GM19099 (cell line): ENCODE results near the gene NPTN.

Source experiments
- POLR2A ChIP-seq: IDR thresholded peaks from 3 replicates; pipeline ENCODE4 v1.6.1; 2011; ENCODE audit warnings: low read depth; ENCODE audit not compliant: insufficient read length; ENCODE audit errors: extremely low read depth

NPTN gene

GRCh38 chr15:73633111-73633990 lies at the start of gene NPTN:
Gene NPTN (minus strand): TSS chr15:73633389. CDS start chr15:73633215, 174 bp downstream.
- peak; percentile 96 for TF ChIP-seq POLR2A

GRCh38 chr15:73682600-73683090 lies 49.5 kb upstream of the NPTN start:
- TF ChIP-seq POLR2A: no peak

- TF ChIP-seq POLR2A: no peak
Measured at GRCh38 chr15:73681856-73682599, 48.8 kb upstream of the NPTN start.

DNA sequence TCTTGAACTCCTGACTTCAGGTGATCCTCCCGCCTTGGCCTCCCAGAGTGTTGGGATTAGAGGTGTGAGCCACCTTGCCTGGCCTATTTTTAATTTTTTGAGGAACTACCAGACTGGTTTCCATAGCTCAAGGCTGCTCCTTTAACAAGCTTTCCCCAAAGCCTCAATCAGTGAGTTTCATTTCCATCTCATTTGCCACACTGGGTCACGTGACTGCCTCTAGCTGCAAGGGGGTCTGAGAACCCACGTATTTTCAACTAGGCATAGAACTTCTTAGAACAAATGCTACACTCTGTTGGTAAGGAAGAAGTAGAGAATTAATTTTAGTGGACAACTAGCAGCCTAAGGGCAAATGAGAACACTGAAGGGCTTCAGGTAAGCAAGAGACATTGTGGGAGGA lies 47.9 kb upstream of the NPTN start:
- TF ChIP-seq POLR2A: no peak

DNA sequence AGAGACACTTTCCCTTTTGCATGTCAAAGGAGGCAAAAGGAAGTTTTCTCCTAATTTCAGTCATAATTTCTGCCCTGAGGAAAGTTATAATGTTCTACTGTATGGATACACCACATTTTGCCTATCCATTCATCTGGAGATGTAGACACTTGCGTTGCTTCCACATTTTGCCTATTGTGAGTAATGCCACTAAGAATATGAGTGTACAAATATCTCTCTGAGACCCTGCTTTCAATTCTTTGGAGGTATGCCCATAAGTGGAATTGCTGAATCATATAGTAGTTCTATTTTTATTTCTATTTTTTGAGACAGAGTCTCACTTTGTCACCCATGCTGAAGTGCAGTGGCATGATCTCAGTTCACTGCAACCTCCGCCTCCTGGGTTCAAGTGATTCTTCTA lies 47.4 kb upstream of the NPTN start:
- TF ChIP-seq POLR2A: no peak

- no peak for TF ChIP-seq POLR2A
Measured at GRCh38 chr15:73679964-73680363, 46.8 kb upstream of the NPTN start.

DNA sequence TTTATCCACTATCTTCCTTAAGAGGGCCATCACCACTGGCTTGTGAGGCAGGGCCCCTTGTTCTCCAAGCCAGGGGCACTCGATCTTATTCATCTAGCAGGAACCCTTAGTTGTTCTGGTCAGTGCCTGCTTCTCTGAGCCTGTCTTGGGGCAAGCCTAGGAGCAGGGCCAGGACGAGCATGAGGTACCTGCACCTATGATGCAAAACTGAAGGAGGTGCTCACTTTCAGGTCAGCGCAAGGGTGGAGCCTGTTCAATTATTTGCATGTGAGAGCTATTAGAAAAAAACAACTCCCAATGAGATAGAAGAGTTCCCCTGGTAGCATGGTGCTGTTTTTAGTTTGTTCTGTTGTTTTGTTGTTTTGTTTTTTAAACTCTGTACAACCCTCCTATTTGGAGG lies 46.0 kb upstream of the NPTN start:
- no peak for TF ChIP-seq POLR2A

DNA sequence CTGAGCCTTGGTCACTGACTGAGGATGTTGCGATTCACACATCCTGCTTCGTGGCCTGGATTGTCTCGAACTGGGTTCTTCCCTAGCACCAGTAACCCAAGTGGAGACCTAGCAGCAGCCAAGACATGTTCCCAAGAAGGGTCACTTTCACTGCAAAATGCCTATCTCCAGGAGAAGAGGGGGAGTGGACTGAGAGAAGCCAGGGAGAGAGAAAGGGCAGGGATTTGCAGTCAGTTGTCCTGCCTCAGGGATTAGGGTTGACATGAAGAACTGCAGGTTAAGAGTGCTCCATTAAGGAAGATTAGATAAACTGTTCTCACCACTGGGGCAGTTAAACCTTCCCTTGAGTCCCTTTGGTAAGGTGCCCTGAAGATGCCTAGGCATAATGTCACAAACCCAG lies 45.3 kb upstream of the NPTN start:
- TF ChIP-seq POLR2A: no peak

GRCh38 chr15:73677733-73678132 lies 44.5 kb upstream of the NPTN start:
- no peak for TF ChIP-seq POLR2A

- TF ChIP-seq POLR2A: no peak
Measured at GRCh38 chr15:73677146-73677607, 44.0 kb upstream of the NPTN start.

- TF ChIP-seq POLR2A: no peak
Measured at GRCh38 chr15:73674587-73674986, 41.4 kb upstream of the NPTN start.

DNA sequence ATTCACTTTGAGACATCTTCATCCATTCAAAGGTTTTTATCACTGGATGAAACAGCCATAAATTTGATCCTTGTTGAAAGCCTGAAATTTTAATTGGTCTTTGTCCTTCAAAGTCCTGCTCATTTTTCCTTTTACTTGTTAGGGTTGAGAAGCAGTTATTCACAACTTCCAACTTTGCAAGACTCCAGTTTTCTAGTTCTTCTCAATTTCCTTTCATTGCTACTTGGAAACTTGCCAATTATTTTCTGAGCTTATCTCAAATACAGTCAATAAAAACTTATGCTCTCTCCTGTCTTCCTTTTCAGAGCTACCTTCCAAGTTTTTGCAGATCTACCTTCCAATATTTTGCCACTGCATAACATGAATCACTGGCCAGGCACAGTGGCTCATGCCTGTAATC lies 27.3 kb upstream of the NPTN start:
- TF ChIP-seq POLR2A: no peak

DNA sequence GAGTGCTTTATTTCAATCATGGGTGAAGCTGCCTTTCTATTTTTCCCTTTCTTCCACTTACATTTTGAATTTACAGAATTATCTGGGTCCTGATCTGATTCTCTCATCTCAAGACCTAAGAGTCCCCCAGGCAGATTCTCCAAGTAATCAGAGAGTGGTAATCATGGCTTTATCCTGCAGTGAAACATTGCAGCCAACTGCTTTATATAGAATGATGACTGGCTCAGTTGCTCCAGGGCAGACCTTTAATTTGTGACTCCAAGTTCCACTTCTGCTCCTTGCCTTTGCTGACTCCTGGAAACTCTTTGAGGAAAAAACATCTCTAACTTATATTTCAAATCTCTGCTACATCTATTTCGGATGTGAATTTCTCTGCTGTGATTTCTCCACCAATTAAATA lies 25.5 kb upstream of the NPTN start:
- TF ChIP-seq POLR2A: no peak

GRCh38 chr15:73655724-73656123 lies 22.5 kb upstream of the NPTN start:
- no peak for TF ChIP-seq POLR2A

DNA sequence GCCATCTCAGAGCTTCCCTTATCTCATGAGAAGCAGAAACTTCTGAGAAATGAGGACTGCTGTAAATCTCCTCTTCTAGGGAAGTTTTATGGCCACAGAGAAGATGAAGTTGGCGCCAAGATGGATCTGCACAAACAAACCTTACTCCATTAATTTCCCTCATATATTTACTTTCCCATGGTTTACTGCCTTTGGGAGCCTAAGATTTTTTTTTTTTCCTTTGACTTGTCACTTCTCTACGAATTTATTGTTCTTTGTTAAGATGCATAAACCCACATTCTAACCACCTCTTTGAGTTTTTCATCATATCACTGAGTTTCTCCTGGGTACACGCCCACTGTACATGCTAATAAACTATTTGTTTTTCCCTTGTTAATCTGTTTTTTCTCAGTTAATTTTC lies 21.5 kb upstream of the NPTN start:
- no peak for TF ChIP-seq POLR2A

DNA sequence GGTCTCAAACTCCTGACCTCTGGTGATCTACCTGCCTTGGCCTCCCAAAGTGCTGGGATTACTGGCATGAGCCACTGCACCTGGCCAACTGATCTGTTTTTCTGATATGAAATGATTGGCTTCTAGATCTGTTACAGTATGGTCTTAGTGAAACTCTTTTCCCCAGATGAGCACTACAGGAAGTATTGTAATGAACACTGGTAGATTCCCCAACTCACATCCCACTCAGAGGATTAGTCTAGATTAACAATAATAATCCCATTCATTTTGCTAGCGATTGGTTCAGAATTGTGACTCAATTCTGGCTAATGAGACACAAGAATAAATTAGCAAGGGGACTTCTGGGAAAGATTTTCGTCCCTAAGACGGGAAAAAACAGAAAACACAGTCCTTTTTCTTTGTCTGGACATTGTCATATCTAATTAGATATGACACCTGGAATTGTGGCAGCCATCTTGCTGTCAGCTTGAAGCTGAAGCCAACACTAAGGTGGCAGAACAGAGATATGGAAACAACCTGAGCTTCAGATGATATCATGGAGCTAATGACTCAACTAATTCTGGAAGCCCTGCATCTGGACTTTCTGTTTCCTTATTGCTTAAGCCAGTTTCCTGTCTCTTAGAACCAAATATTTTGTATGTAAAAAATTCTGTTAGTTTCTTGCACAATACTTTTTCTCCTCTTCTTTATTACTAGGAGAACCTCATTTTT lies 17.4 kb upstream of the NPTN start:
- no peak for TF ChIP-seq POLR2A

DNA sequence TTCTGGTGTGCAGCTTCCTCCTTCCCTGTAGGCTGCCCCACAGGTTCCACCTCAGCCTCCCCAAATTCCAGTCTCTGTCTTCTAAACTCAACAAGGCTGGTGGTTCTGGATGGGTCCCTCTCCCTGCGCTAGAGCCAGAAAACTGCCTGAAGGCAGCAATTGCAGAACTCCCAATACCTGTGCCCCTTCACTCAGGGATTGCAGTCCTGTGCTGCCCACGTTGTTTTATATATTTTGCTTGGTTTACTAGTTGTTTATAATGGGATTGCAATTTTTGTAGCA lies 14.8 kb upstream of the NPTN start:
- no peak for TF ChIP-seq POLR2A
